HG03575 (cell line): ENCODE data around the gene GRID2.

Experiments used
- ATAC-seq: cut with Tn5 transposase; IDR thresholded peaks from one replicate; pipeline ENCODE4 v1.9.1; 2021; ENCODE audit not compliant: unreplicated experiment, insufficient number of reproducible peaks, low FRiP score; ENCODE audit errors: extremely low read depth

Gene GRID2

DNA sequence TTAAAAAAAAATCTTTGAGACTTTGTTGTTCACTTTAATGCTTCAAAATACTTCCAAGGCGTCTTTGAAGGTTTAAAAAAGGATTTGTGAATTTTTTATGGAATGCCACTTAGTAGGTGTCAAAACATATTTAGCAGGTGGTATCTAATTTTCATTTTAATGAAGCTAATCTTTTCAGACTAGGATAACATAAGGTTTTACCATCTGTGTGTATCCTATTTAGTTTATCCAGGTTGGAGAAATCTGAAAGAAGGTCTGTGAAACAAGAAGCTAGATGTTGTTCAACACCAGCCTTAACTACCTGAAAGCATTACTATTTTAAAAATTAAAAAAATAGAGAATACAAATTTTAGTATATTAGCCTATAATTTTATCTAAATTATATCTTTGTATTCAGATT lies 193.4 kb downstream of the GRID2 start:
- ATAC-seq, result no peak

DNA sequence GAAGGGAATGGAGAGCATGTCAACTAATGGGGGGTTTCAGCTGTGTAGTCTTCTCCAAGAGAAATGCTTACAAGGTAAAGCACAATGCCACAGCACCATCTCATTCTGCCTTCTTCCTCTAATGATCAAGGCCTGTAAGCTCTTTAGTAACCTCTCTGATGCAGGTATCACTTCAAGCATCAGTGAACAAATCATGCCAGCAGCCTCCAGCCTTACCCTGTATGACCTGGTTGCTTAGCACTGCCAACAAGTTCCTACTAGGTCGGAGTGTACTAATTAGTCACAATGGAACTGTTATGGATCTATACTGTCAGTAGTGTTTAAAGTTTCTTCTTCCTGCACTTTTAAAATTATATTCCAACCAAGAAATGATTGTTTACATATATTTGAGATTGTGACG lies 197.7 kb downstream of the GRID2 start:
- ATAC-seq, result no peak

DNA sequence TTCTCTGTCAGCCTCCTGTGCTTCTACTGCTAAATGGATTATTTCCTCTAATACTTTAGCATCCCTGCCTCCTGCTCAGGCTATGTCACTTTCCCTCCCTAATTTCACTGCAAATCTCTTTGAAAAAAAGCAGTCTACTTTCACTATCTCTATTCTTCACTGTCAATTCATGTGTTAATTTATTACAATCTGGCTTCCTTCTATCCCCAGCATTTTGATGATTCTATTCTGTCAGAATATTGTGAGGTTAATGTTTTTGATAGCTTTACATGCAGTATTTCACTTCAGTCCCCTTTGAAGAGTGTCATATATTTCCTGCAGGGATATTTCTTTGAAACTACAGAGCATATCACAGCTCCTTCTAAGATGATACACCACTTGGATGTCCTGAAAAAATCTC lies 203.2 kb downstream of the GRID2 start:
- no peak for ATAC-seq

DNA sequence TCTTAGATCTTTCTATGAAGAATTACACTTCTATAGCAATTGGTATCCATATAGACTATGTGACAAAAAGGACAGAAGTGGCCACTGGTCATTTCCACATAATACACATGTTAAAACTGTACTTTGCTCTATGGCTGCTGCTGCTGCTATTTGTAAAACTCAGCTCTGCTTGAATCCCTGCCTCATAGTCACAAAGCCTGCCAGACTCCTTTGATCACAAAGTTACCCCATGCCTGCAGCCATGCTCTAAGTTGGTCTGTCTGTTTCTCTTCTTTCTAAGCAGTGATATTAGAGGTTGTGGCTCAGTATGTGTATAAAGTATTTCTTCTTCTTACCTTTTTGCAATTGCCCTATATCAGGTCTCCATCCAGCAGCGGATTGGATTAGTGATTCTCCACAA lies 210.9 kb downstream of the GRID2 start:
- ATAC-seq, result no peak

DNA sequence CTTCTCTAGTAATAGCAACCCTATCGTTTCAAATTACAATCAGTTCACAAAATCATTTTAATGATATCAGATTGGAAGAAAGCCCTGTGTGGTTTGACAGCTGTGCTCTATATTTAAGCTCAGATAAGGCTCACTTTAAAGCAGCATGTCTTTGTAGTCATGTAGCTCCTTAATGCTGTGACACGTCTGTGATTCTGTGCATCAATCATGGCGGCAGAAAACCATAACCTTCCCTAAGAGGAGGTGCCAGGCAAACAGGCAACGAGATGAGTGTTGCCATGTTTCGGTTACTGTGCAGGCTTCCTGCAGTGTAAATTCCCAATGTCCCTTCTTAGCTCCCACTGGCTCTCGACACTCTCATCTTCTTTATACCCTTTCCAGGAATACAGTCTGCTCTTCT lies 212.7 kb downstream of the GRID2 start:
- ATAC-seq, result no peak

DNA sequence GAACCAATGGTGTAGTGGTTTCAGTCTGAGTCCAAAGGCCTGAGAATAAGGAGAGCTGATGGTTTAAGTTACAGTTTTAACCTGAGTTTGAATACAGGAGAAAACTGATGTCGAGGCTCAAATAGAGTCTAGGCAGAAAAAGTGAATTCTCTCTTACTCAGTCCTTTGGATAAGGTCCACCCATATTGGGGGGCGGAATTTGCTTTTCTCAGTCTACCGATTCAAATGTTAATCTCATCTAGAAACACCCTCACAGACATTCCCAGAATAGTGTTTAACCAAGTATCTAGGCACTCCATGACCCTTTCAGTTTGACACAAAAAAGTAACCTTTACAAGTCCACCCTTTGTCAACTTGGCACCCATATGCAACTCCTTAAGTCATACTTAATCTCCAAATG lies 216.0 kb downstream of the GRID2 start:
- no peak for ATAC-seq

DNA sequence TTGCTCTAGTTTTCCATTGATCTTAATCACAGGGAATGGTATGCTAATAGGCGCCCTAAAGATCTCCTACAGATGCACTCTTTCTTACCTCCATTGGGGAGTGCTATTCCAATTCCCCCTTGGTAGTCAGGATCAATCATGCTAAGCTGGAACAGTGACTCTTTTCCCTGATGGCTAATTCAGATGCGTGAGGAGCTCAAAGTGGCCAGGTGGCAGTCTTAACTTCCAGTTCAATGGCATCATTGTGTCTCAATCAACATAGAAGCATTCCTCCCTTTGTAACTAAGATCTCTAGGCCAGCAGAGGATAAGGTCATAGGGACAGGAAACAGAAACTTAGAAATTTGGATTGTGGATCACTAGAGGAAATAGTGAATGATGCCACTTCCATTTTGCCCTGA lies 216.8 kb downstream of the GRID2 start:
- ATAC-seq, result no peak

DNA sequence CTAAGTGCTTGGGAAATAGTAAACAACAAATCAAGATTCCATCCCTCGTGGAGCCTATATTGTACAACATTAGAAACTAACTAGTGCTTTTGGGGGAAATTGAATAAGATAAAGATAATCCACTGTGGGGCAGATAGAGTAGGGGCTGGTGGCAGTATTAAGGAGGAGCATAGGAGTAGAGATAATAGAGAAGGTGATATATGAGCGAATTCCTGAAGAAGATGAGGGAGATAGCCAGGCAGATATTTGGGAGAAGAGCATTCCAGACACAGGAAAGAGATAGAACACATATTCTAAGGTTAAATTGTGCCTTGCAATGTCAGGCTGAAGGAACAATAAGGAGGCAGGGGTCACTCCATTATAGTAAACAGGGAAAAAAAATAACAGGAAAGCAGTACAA lies 218.2 kb downstream of the GRID2 start:
- ATAC-seq, result no peak

DNA sequence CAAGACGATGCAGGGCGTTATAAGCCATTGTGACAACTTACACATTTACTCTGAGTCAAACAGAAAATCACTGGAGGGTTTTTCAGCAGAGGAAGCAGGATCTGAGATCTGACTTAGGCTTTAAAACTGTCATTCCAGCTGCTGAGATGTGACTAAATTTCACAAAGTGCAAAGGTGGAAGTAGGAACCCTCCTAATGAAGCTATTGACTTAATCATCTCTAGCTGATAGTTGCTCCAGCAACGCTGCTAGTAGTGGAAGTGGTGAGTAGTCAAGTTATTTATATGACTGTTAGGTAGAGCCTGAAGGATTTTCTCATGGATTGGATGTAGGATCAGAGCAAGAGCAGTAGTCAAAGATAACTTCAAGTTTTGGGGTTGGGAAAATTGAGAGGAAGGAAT lies 218.6 kb downstream of the GRID2 start:
- no peak for ATAC-seq

DNA sequence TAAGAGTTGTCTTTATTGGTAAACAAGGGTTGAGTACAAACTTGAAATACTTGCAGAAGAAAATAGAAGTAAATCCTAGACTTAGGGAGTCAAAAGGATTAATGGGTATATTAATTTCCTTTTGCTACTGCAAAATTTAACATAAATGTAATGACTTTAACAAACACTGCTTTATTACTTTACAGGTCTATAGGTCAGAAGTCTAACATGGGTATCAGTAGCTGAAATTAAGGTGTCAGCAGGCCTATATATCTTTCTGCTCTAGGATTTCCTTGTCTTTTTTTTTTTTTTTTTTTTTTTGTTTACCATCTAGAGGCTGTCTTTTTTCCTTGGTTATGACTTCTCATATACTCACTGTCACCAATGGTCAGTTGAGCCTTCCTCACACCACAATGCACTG lies 220.4 kb downstream of the GRID2 start:
- no peak for ATAC-seq

DNA sequence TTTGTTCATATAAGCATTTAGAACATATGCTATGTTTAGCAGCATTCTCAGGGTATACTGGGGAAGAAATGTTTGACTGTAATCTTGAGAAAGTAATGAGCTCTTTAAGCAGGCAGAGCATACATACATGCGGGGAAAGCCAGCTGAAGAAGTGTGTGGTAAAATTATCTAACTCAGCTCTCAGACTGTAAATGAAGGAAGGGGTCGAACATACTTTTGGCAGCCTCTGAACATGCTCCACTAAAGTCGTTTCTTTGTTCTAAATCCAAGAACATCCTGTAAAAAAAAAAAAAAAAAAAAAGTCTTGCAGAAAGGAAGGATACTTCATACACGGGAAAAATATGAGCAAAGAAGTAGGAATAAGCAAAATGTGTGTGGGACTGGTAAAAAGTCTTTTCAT lies 224.8 kb downstream of the GRID2 start:
- no peak for ATAC-seq

DNA sequence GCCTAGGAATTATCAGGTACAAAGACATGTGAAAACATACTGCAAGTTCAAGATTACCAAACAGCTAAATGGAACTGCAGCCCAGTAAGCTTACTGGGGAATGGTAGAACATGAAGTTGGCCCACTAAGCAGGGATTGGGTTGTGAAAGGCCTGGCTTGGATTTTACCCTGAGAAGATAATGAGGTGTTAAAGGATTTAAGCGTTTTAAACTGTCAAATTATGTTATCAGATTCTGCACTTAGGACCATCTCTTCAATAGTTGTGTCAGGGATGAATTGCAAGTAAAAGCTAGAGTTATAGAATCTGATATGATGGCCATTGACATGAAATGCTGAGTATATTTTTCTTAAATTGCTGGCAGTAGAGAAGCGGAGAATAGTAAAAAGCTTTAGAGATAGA lies 225.7 kb downstream of the GRID2 start:
- ATAC-seq, result no peak

DNA sequence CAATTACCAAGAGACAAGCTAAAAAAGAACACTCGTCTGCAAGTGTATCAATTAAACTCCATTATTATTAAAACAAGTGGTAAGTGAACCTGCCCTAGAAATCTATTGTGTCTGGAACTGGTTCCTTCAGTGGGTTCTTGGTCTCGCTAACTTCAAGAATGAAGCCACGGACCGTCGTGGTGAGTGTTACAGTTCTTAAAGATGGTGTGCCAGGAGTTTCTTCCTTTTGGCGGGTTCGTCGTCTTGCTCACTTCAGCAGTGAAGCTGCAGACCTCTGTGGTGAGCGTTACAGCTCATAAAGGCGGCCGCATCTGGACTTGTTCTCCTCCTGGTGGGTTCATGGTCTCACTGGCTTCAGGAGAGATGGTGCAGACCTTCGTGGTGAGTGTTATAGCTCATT lies 231.8 kb downstream of the GRID2 start:
- no peak for ATAC-seq

DNA sequence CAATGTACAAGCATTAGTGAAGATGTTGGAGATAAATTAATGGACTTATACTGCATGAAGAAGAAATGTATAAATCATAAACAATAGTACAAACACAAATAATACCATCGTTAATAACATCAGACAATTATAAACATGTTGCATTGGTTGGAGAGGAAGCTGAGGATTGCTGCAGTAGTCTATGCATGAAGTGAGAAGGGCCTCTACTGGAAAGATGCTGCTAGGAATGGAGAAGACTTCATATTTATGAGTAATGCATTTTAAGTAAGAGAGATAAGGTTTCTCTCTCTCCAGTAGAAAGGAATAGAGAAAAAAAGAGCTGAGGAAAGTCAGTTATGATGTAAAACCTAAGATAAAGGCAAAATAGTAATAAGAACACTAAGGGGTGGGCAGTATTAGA lies 247.8 kb downstream of the GRID2 start:
- no peak for ATAC-seq

DNA sequence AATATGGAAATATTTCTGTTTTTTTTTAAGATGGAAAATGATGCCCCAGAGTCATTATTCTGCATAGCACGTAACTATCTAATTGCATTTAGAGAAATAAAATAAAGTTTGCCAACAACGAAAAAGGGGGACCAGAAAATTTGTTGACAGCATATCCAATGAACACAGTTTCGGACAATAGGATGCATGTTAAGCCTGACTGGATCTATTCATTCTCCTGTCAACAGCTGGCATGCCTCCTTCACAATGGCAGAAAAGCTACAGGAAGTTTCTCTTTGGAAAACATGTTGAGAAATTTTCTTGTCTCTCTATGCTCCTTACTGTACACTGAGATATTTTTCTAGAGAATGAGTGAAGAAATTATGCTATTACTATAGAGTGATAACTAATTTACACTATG lies 262.5 kb downstream of the GRID2 start:
- ATAC-seq, result no peak

DNA sequence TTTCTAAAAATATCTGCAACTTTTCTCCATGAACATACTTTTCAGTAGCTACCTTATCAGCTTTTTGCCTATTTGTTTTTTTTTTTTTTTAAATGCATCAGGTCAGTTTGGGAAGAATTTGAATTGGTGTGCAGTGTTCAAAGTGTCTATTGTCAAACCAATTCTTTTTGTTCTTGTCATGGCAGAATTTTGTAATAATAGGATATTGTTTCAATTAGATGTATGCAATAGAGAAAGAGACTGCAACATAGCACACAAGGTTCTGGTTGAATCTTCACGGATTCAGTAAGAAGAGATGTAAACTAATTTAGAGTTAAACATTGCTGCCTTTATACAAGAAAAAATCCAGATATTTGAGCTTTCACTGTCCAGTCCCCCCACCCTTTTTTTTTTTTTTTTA lies 277.1 kb downstream of the GRID2 start:
- no peak for ATAC-seq

DNA sequence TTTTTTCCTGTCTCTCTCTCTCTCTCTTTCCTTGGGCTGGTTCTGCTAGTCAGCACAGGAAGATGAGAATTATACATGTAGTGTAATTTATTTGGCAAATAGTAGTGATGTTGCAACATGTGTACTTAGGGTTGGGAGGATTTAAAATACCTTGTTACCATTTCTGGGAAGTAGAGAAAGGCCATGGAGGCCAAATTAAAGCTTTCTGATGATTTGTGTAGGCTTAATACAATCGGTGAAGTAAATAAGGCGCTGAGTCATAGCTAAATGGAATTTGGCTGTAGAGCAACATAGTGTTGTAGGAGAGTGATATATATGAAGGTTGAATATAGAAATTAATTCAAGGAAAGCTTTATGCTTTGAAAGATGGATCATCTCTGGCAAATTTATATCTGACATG lies 295.3 kb downstream of the GRID2 start:
- ATAC-seq, result no peak

DNA sequence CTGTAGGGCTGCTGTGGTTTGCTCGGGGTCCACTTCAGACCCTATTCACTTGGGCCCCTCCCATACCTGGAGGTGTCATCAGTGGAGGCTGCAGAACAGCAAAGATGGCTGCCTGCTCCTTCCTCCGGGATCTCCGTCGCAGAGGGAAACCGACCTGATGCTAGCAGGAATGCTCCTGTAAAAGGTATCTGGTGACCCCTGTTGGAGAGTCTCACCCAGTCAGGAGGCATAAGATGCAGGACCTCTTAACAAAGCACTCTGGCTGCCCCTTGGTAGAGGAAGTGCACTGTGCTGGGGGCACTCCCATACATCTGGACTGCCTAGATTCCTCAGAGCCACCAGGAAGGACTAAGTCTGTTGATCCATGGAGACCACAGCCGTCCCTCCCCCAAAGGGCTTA lies 296.9 kb downstream of the GRID2 start:
- no peak for ATAC-seq

DNA sequence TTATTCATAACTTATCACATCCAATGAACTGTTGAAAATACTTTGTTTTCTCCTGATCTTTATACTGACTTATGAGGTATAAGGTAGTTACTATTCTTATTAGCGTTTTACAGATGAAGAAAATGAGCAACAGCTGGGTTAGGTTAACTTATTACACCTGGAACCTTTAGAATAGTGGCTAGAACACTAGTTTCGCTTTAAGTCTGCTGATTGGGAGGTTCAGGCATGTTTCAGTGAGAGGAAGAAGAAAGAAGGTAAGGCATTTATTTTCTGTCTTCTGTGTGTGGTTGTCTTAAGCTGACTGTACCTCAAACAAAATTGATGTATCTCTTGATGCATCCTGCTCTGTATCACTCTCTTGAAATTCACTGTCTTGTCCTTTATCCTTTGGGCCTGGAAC lies 302.5 kb downstream of the GRID2 start:
- ATAC-seq, result no peak

DNA sequence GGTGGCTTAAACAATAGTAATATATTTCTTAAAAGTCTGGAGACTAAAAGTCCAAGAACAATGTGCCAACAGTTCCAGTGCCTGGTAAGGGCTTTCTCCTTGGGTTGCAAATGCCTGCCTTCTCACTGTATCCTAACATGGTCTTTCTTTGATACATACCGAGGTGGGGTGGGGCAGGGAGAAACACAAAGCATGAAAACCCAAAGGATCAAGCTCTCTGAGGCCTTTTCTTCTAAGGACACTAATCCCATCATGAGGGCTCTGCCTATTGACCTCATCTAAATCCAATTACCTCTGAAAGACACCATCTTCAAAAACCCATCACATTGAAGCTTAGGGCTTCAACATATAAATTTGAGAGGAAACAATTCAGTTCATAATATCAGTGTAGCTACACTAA lies 311.3 kb downstream of the GRID2 start:
- no peak for ATAC-seq

DNA sequence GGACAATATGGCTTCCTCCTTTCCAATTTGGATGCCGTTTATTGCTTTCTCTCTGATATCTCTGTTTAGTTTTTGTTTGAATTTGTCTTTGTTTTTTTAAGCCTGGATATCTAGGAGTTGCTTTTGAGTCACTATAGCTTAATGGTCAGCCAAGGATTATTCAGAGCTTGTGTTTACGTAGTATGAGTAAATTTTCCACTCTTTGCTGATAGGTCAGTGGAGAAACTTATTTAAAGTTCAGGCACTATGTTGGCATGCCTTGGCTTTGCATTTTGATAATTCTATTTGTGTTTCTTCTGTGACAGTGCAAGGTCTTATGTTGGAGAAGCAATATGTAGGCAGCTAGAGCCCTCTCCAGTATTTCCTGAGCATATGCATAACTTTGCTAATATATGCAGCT lies 315.2 kb downstream of the GRID2 start:
- no peak for ATAC-seq

DNA sequence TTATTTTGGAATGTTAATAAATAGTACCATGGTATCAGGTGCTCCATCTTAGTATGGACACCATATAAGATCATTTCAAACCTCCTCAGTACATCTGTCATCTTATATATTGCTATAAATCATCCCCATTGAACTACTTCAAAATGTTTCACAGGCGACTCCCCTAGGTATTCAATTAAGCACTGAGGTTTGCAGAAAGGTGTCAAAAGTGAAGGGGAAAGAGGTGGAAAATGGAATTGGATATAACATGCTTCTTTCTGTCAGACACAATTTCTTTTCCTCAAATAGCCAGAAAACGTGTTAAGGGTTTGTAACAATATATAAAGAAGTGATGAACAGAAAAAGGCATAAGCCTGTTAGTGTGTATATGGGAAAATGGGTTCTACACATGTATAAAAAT lies 325.5 kb downstream of the GRID2 start:
- ATAC-seq, result no peak
